ENCODE results near the gene MAP7.

DNA sequence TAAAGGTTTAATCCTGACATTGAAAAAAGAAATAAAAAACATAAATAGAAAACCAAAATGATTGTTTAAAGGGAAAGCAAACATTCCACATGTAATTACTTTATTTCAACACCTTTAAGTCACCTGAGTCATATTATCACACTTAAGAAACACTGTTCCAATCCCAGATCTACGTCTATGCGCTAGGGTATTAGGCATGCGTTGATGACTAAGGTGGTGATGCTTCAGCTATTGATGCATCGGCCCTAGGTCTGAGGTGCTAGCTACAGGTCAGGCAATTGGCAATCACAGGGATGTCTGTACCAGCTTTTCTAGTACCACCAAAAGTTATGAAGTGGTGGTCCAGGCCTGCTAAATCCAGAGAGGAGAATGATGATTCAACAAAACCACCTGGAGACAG lies 162.9 kb downstream of the MAP7 start:
- TF ChIP-seq CTCF (IDR thresholded peaks at IDR 0.05; ENCODE audit: extremely low read depth in 1 of 2, insufficient read depth in 1 of 2, low read depth in 1 of 2, low read length in 2 of 2) (no peak), POLR2AphosphoS5 (IDR thresholded peaks at IDR 0.05; ENCODE audit: insufficient read depth, low read depth, low read length) (no peak), POLR2A (IDR thresholded peaks at IDR 0.05; ENCODE audit: low read depth, low read length) (no peak), EZH2 (IDR thresholded peaks at IDR 0.05; ENCODE audit: borderline replicate concordance, low read depth, low read length, severe bottlenecking) (no peak)
- TF ChIP-seq, protein P1, sequence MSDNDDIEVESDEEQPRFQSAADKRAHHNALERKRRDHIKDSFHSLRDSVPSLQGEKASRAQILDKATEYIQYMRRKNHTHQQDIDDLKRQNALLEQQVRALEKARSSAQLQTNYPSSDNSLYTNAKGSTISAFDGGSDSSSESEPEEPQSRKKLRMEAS (IDR thresholded peaks at IDR 0.05; ENCODE audit: insufficient read depth, insufficient read length), result no peak
